Ammon's horn (tissue), 1 donor: Measurements from ENCODE around the gene FXN.
"Not testable (repeated sequence)": the region's sequence is repeated elsewhere in the genome, so short reads cannot be mapped to it uniquely, and the experiment has no call there.

Experiments used
- DNase-seq: peaks from one replicate; pipeline ENCODE4 v3.0.0-alpha.2; 2016; ENCODE audit warnings: low spot score

FXN gene

DNA sequence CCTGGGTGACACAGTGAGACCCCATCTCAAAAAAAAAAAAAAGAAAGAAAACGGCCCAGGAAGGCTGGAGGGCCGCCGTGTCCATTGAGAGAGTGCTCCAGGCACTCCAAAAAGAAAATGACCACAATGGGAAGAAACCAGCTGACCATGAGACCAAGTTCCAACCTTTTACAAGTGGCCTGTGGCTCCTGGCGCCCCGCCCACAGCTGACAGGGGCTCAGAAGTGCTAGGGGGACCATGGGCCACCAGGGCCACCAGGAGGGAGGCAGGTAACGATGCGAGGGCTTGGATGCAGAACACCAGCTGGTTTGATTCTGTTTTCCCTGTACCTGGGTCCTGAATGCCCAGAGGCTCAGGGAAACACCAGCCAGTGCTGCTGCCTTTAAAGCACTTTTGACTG is 34.6 kb downstream of the FXN start:
- DNase-seq: no peak

- DNase-seq: no peak
These were observed 35.5 kb downstream of the FXN start for GRCh38 chr9:69071059-69071458.

DNA sequence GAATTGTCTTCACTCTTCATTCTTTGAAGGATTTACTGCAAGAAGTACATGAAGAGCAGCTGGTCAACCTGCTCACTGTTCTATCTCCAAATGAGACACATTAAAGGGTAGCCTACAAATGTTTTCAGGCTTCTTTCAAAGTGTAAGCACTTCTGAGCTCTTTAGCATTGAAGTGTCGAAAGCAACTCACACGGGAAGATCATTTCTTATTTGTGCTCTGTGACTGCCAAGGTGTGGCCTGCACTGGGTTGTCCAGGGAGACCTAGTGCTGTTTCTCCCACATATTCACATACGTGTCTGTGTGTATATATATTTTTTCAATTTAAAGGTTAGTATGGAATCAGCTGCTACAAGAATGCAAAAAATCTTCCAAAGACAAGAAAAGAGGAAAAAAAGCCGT is 37.6 kb downstream of the FXN start:
- DNase-seq: no peak

DNA sequence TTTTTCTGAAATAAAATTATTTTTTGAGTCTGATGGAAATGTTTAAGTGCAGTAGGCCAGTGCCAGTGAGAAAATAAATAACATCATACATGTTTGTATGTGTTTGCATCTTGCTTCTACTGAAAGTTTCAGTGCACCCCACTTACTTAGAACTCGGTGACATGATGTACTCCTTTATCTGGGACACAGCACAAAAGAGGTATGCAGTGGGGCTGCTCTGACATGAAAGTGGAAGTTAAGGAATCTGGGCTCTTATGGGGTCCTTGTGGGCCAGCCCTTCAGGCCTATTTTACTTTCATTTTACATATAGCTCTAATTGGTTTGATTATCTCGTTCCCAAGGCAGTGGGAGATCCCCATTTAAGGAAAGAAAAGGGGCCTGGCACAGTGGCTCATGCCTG is 39.2 kb downstream of the FXN start:
- no peak for DNase-seq

DNA sequence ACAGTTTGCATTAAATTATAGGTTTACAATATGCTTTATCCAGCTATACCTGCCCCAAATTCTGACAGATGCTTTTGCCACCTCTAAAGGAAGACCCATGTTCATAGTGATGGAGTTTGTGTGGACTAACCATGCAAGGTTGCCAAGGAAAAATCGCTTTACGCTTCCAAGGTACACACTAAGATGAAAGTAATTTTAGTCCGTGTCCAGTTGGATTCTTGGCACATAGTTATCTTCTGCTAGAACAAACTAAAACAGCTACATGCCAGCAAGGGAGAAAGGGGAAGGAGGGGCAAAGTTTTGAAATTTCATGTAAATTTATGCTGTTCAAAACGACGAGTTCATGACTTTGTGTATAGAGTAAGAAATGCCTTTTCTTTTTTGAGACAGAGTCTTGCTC is 41.0 kb downstream of the FXN start:
- DNase-seq: no peak

GRCh38 chr9:69078069-69078468 is 42.5 kb downstream of the FXN start:
- DNase-seq: no peak

DNA sequence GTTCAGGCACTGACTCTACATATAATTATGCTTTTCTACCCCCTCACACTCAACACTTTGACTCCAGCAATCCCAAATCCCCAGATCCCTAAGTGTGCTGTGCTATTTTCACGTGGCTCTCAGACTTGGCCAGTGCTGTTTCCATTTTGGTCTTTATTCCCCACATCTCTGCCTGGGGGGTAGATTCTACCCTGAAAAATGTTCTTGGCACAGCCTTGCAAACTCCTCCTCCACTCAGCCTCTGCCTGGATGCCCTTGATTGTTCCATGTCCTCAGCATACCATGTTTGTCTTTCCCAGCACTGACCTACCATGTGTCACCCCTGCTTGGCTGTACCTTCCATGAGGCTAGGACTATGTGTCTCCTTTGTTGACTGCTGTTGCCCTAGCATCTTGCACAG is 43.0 kb downstream of the FXN start:
- DNase-seq: no peak

DNA sequence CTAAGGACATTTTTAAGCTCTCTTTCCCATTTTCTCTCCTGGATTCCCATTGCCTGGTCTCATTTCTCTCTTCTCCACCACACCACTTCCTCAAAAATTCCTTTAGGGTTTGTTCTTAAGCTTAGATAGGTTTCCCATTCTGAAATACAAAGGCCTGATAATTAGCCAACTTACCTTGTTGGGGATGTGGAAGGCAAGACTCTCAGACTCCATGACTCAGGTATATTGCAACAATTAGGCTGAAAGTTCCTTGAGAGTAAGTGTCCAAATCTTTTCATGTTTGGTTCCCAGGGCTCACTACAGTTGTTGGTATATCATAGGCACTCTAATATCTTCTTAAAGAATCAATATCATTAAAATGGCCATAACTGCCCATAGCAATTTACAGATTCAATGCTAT is 43.6 kb downstream of the FXN start:
- DNase-seq: no peak

- DNase-seq: no peak
These were observed 45.7 kb downstream of the FXN start for GRCh38 chr9:69081261-69081660.

GRCh38 chr9:69083321-69083720 is 47.8 kb downstream of the FXN start:
- DNase-seq: no peak

GRCh38 chr9:69085569-69086283 is 50.2 kb downstream of the FXN start:
- DNase-seq: no peak

DNA sequence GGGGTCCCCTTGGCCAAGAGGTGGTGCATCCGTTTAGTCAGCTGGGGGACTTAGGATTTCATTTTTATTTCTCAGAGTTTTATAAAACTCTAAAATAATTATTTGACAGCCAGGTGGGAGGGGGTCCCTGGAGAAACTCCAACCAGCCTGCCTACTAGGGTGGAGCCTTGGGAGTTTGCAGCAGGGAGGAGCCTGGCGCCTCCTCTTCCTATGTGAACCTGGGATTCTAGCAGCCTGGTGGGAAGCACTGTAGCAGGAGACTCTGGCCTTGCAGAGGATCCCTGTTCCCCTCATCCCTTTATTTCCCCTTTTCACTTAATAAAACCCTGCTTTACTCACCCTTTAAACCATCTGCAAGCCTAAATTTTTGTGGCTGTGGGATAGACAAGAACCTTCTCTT is 50.8 kb downstream of the FXN start:
- no peak for DNase-seq

DNA sequence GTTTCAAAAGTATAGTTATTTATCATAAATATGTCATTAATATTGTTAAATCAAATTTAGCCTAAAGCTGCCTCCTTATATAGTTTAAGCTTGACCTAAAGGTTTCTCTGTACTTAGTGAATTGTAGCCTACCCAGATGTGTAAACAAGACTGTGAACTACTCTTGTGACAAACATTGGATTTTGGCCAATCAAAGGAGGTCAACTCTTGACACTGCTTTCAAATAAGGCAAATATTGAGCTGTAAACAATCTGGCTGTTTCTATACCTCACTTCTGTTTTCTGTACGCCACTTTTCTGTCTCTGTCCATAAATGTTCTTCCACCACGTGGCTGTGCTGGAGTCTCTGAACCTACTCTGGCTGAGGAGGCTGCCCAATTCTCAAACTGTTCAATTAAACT is 51.2 kb downstream of the FXN start:
- no peak for DNase-seq

GRCh38 chr9:69089082-69089481 is 53.5 kb downstream of the FXN start:
- no peak for DNase-seq

DNA sequence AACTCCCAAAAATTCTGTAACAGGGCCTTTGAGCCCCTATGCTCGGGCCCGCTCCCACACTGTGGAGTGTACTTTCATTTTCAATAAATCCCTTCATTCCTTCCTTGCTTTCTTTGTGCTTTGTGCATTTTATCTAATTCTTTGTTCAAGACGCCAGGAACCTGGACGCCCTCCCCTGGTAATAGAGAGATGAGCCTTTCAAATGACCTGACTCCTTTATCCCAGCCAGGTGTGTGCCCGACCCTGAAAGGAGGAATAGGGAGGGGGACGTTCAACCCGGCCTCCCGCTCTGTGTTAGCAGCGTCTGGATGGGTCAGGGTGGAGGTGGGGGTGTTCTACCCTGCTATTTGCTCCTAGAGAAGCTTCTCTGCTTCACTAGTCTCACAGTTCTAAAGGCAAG is 53.9 kb downstream of the FXN start:
- DNase-seq: no peak

DNA sequence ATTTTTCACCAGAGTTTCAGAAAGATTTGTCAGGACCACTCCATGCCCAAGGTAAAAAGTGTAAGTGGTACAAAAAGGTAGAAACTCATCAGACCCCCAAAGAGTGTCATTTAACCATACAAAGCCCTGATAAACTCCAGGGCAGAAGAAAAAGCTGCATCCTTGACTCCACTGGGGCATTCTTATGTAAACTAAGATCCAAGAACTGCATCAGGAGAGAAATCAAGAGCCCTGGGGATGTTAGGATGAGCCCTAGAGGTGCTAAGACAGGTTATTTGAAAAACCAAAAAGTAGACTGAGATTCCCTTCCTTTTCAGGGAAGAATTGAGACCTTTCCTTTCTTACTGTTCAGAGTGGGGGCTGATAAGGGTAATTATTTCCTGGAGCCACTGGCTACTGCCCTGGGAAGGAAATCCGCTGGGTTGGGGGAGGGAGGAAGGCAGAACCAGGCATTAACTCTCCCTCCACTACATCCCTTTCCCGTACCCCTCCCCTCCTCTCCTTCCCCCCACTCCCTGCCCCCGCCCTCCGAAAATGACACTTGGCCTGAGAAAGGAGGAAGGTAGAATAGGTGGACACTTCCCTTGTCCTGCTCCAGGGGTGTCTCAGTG is 54.7 kb downstream of the FXN start:
- no peak for DNase-seq

DNA sequence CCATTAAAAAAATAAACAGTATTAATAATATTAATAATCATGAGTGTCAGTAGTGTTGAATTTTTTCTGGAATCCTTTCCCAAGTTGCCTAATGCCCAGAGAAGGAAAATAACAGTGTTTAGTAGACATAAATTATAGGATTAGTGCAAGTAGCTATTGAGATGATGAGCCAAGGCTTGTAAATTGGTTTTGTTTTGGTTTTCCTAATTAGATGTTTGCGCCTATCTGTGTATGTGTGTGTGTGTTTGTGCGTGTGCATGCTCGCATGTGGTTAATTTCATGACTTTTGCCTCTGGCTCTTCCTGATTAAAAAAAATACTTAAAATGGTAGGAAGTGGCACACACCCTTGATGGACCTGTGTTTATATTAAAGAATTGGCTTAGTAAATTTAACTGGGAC is 55.4 kb downstream of the FXN start:
- no peak for DNase-seq

- DNase-seq: no peak
These were observed 58.0 kb downstream of the FXN start for GRCh38 chr9:69093471-69094103.

- DNase-seq: not testable (repeated sequence)
These were observed 59.0 kb downstream of the FXN start for GRCh38 chr9:69094361-69095135.

DNA sequence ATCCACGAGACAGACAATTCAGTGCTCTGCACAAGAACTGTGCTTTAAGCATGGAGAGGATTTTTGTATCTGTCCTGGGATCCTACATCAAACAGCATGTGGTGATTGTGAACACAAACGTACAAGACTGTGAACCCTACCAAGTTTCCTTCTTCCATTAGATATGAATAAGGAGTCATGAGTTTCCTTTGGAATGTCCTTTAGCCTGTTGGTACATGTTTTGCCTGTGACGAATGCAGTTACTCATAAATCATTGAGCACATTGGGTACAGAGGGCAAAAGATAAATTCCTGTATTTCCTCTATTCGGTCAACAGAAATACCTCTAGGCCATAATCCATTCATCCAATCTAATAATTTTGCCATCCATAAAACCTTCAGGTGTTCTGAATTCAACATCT is 61.5 kb downstream of the FXN start:
- DNase-seq: no peak

GRCh38 chr9:69097923-69098593 is 62.5 kb downstream of the FXN start:
- DNase-seq: no peak

DNA sequence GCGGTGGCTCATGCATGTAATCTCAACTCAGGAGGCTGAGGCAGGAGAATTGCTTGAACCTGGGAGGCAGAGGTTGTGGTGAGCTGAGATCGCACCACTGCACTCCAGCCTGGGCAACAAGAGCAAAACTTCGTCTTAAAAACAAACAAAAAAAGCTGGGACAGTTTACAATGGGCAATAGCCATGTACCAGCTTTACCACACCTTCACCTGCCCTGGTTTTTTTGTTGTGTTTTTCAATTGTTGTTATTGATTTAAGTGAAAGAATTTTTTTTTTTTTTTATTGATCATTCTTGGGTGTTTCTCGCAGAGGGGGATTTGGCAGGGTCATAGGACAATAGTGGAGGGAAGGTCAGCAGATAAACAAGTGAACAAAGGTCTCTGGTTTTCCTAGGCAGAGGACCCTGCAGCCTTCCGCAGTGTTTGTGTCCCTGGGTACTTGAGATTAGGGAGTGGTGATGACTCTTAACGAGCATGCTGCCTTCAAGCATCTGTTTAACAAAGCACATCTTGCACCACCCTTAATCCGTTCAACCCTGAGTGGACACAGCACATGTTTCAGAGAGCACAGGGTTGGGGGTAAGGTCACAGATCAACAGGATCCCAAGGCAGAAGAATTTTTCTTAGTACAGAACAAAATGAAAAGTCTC is 67.9 kb downstream of the FXN start:
- DNase-seq: not testable (repeated sequence)
